Bronchus fibroblast of lung (primary cell): ENCODE data around the gene LRMDA. TPM values are rescaled to one million over a fixed set of nuclear protein-coding genes. Genes with fewer than 3 reads are reported as not detected.

Experiments
- total RNA-seq: library from RNA; depleted of rRNA; stranded (reverse); fragments of >200 nt; gene quantifications from 2 replicates; pipeline ENCODE4 v1.2.3, GENCODE V29; 2015

LRMDA gene
- 0.34 and 0.45 TPM in 2 replicates for total RNA-seq

DNA sequence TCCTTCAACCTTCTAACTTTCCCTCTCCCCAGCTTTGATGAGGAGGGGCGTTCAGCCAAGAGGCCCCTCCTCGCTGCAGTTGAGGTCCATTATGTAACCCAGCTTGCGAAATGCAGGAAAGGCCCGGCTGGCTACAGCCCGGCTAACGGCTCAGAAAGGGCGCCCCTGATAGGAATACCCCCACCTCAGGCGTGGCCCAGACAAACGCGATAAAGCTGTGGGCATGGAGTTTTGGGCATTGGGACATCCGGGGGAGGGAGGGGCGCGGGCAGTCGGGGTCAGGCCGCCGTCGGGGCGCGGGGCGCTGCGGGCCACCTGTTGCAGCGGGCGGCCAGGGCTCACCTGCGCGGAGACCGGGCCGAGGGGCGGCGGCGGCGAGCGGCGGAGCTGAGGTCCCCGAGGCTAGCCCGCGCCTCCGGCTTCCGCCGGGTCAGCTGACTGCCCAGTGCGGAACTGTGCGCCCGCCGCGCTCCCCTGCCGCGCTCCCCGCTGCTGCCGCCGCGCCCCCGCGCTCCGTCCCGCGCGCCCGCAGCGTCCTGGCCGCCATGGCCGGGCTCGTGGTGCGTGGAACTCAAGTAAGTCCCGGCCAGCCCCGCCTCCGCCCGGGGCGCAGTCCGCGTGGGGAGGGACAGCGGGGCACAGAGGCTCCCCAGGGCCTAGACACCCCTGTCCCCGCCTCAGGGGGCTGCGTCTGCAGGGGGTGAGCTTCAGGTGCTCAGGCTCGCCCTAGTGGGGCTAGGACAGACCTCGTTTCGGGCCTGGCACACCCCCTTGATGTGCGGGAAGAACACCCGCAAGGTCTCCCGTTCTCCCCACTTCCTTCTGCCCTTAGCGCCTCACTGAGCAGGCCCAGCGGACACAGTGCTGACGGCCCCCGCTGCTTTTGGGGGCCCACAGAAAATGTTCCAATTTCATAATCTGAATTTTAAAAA lies at the start of gene LRMDA:
Gene LRMDA (plus strand): TSS at position 445 of the 932 bp plus-strand sequence.

DNA sequence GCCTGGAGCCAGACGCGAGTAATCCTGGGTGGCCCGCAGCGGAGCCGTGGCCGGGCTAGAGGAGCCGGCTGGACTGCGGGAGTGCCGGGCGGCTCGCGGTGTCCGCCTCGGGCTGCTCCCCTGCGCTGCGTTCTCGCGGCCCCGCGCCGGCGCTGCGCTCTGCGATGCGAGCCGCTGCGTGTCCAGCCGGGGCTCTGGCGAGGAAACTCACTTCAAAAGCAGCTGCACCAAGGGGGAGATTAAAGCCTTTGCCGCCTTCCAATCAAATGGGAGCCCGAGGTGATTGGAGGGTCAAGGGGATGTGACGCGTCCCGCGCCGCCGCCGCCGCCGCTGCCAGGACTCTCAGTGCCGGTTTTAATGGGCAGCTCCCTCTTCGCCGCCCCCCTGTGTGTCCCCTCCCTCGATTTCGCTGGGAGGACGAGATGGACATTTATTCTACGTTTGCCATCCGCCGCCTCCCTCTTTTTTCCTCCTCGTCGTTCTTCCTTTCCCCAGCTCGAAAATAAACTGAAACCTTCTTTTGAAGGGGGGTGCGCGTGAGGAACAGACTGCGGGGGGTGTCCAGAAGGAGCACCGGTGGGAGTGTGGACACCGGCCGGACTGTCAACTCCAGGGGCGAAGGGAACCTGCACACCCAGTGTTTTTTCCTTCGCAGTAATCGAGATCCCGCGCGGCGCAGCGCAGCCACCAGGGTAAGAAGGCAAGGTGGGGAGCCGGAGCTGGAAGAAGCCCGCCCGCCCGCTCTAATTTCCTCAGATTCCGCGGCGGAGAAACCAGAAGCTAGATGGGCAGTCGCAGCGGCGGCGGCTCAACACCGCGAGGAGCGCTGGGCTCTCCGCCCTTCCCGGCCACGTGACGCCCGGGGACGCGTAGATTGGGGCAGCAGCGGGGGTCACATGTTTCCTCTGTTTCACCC lies 29.6 kb upstream of the LRMDA start, which contains the start of gene ZNF503:
Gene ZNF503 (minus strand): TSS at position 196 of the 917 bp plus-strand sequence. CDS start 345 bp downstream, outside the sequence.

Other genes starting within 250 kb of the LRMDA start
- gene VDAC2, start 220.8 kb upstream of the LRMDA start, total RNA-seq, result 185 TPM in 2 replicates
- 17.5 and 19.3 TPM in 2 replicates for gene COMTD1, start 195.7 kb upstream of the LRMDA start, total RNA-seq
- 13.4 and 17.0 TPM in 2 replicates for gene ZNF503, start 29.9 kb upstream of the LRMDA start, total RNA-seq